Mucosa of descending colon (tissue), 3 donors: ENCODE data around the gene DNAI1. TPM values are rescaled to one million over a fixed set of nuclear protein-coding genes. Genes with fewer than 3 reads are reported as not detected.

ENCODE experiments used
- ATAC-seq: fragments of 200-7000 bp; cut with Tn5 transposase; one replicate; pipeline ENCODE4 v1.9.1; 2020; ENCODE audit warnings: mild to moderate bottlenecking, moderate library complexity
- DNase-seq, 3 donors: peaks; one replicate each; pipeline ENCODE4 v3.0.0-alpha.2; 2020
- H3K36me3 ChIP-seq: fragments of 200-600 bp; one replicate; pipeline ENCODE4 v1.8.0; 2021; ENCODE audit warnings: low read depth, mild to moderate bottlenecking
- H3K4me1 ChIP-seq: fragments of 200-600 bp; one replicate; pipeline ENCODE4 v1.8.0; 2021; ENCODE audit warnings: low read depth, mild to moderate bottlenecking
- H3K4me3 ChIP-seq: fragments of 200-600 bp; one replicate; pipeline ENCODE4 v1.8.0; 2021; ENCODE audit warnings: mild to moderate bottlenecking
- H3K9me3 ChIP-seq: fragments of 200-600 bp; one replicate; pipeline ENCODE4 v1.8.0; 2021; ENCODE audit warnings: mild to moderate bottlenecking
- CTCF ChIP-seq: fragments of 200-600 bp; IDR thresholded peaks from one replicate; pipeline ENCODE4 v1.8.0; 2022; ENCODE audit warnings: antibody characterized with exemption, mild to moderate bottlenecking
- intact Hi-C, 2 donors: fragments of 100-400 bp; cut with DNase I in 1 of 2; cut with micrococcal nuclease in 1 of 2; formaldehyde crosslinking; loops; one replicate each; pipeline versions ENCODE4 v1.11.0 to v1.11.1; 2022; cut with DNase I, micrococcal nuclease
- total RNA-seq, 3 donors: library from RNA; stranded (reverse); fragmentation: NEBNext Ultra II Directional in 2 of 3; extraction: Animal tissue kit (Norgen Biotek cat#: 25700) in 2 of 3; gene quantifications; one replicate each; pipeline versions ENCODE4 v1.2.1 to v1.2.4, GENCODE V29; 2021 to 2023
- donor health status: DM: no; HTN: no; CAD: no; lungs with moderate emphysema.
- donor health status: DM: no; HTN: no; CAD: no.
- donor health status: DM: no; HTN: yes; CAD: no.

DNAI1 gene
- total RNA-seq, 3 donors from 2014 or later = not detected

GRCh38 chr9:34568774-34569173, 110.2 kb downstream of the DNAI1 start:
- intact Hi-C loops = no loop called here
- TF ChIP-seq CTCF = no peak
- peak in 1 of 3 donors; percentile 34 for DNase-seq
- Histone ChIP-seq H3K4me1 (peaks cover 7% of the 10 kb centered on the region), H3K9me3 (no peaks in the 10 kb centered on the region), H3K4me3 (no peak overlapping the region), H3K36me3 (no peaks in the 10 kb centered on the region)
- ATAC-seq = no peak

- H3K9me3 ChIP-seq = no peaks in the 10 kb centered on the region
- H3K36me3 ChIP-seq = no peaks in the 10 kb centered on the region
- H3K4me1 ChIP-seq = peaks cover 7% of the 10 kb centered on the region
- TF ChIP-seq CTCF = no peak
- H3K4me3 ChIP-seq = no peak overlapping the region
- intact Hi-C loops = no loop called here
- DNase-seq (no peak), ATAC-seq (no peak)
Measured at GRCh38 chr9:34570376-34570775, 111.8 kb downstream of the DNAI1 start.

Other genes with a start within 250 kb of the DNAI1 start
- 1 to 10 TPM; 1.3 to 2.8 (median 1.8) TPM for gene KIF24, start 129.5 kb upstream of the DNAI1 start, total RNA-seq
- gene NUDT2, start 129.2 kb upstream of the DNAI1 start, total RNA-seq = 10 to 100 TPM; 14.9 to 19.9 (median 17.2) TPM
- 10 to 100 TPM; 48.8 to 88.2 (median 63.4) TPM for gene MYORG, start 81.9 kb upstream of the DNAI1 start, total RNA-seq
- 10 to 100 TPM in 1 of 3 donors, 1 to 10 TPM in 2; 5.1 to 20.8 (median 8.6) TPM for gene FAM219A, start 235 bp upstream of the DNAI1 start, total RNA-seq
- gene ENHO, start 64.2 kb downstream of the DNAI1 start, total RNA-seq = 1 to 10 TPM; 1.4 to 2.0 (median 1.5) TPM
- gene CNTFR, start 130.9 kb downstream of the DNAI1 start, total RNA-seq = 10 to 100 TPM in 1 of 3 donors, 1 to 10 TPM in 2; 1.5 to 14.5 (median 7.7) TPM
- 10 to 100 TPM; 29.4 to 47.2 (median 39.4) TPM for gene RPP25L, start 153.3 kb downstream of the DNAI1 start, total RNA-seq
- 10 to 100 TPM; 64.4 to 67.1 (median 64.7) TPM for gene DCTN3, start 161.7 kb downstream of the DNAI1 start, total RNA-seq
- gene ARID3C, start 170.3 kb downstream of the DNAI1 start, total RNA-seq = not detected
- gene SIGMAR1, start 179.0 kb downstream of the DNAI1 start, total RNA-seq = 10 to 100 TPM; 48.1 to 59.8 (median 49.6) TPM
- gene GALT, start 187.9 kb downstream of the DNAI1 start, total RNA-seq = 10 to 100 TPM; 42.0 to 85.6 (median 63.3) TPM
- 10 to 100 TPM; 18.8 to 57.4 (median 41.0) TPM for gene IL11RA, start 193.4 kb downstream of the DNAI1 start, total RNA-seq
- gene CCL27, start 203.9 kb downstream of the DNAI1 start, total RNA-seq = not detected
- 1 to 10 TPM; 1.3 to 8.7 (median 1.6) TPM for gene CCL19, start 232.5 kb downstream of the DNAI1 start, total RNA-seq